ENCODE data around the gene ASB16.

The ASB16 gene

GRCh38 chr17:44203731-44204440 lies 33.4 kb downstream of the ASB16 start:
- peaks cover 4% of the 10 kb centered on the region for H3K36me3 ChIP-seq (ENCODE audit: control insufficient read depth, insufficient read depth, low read length)
- H3K4me1 ChIP-seq (ENCODE audit: control insufficient read depth, low read depth, low read length) = no peaks in the 10 kb centered on the region
- no peak overlapping the region for H2BK5ac ChIP-seq (ENCODE audit: low read length)
- no peak overlapping the region for H3K56ac ChIP-seq (ENCODE audit: low read length)
- H3K23ac ChIP-seq (ENCODE audit: low read length) = no peak overlapping the region
- no peak overlapping the region for H3K18ac ChIP-seq (ENCODE audit: low read length)
- H3K79me1 ChIP-seq (ENCODE audit: low read length) = no peaks in the 10 kb centered on the region
- peak; percentile 92 for DNase-seq
- no peak overlapping the region for H4K8ac ChIP-seq (ENCODE audit: low read depth, low read length)
- H3K9ac ChIP-seq (ENCODE audit: low read length) = no peak overlapping the region
- no peak overlapping the region for H2AK5ac ChIP-seq (ENCODE audit: low read length)
- peaks cover under 1% of the 10 kb centered on the region for H3K79me2 ChIP-seq (ENCODE audit: control insufficient read depth, insufficient read depth, low read length)
- no peak overlapping the region for H3K27ac ChIP-seq (ENCODE audit: low read depth, low read length)
- H3K4ac ChIP-seq (ENCODE audit: low read depth, low read length) = no peak overlapping the region
- no peaks in the 10 kb centered on the region for H3K27me3 ChIP-seq (ENCODE audit: insufficient read depth, low read length, poor library complexity)
- H3K4me2 ChIP-seq (ENCODE audit: low read length) = no peak overlapping the region
- H3K4me3 ChIP-seq (ENCODE audit: low read length) = no peak overlapping the region
- H4K5ac ChIP-seq (ENCODE audit: low read length) = no peak overlapping the region
- no CpG with 5 or more reads among the region's 9 CpGs for WGBS (ENCODE audit: extremely low coverage, insufficient coverage, low lambda C conversion rate)
- H2BK120ac ChIP-seq (ENCODE audit: low read depth, low read length) = no peak overlapping the region
- H2BK15ac ChIP-seq (replicated peaks; ENCODE audit: low read depth) = no peak overlapping the region

DNA sequence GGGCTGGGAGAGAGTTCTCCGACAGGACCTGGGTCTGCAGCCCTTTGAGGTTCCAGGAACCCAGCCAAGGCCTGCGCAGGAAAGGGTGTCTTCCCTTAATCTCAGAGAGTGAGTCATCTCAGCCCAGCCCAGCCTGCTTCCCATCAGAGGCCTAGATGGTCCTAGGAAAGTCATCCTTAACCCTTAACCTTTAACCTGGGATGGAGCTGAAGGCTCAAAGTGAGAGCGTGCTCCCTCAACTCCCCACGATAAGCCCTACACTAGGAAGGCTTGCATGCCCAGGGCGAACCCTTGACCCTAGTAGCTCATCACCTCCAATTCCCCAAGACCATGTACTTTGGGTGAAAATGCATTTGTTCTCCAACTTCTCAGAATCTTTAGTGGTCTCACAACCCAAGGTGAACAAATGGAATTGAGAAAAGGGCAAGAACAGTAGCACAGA lies 34.0 kb downstream of the ASB16 start:
- no peak overlapping the region for H2BK5ac ChIP-seq (ENCODE audit: low read length)

DNA sequence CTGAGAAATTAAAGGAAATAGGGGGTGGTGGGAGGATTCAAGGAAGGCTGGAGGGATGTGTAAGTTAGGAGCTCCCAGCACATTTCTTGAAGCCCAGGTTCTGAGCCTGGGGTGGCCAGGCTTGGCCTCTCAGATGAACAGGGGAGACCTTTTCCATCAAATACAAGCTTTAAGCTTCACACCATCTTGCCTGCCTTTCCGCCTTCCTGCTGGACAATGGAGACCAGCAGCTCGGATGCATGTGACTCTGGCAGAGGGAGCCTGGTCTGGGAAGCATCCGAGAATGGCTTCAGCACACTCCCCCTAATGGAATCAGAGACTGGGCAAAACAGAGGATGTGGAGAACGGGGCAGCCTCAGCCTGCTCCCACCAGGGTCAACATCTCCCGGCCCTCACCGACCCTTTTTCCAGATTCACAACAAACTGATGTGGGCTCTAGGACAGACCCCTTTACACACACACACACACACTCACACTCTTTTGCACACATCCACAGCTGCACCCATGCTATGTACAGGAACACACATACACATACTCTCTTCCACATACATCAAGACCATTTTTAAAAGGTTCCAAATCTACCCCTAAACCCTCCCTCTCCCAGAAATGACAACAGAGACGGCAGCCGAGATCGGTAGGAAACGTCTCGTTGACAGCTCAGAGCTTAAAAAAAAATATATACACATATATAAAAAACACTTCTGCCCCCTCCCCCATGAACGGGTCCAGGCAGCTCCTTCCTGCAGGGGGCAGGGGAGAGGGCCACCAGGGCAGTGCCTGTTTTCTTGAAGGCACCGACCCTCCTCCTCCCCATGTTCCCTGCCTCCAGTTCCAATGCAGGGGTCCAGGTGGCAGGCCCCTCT lies 35.7 kb downstream of the ASB16 start:
- WGBS (ENCODE audit: extremely low coverage, insufficient coverage, low lambda C conversion rate) = no CpG with 5 or more reads among the region's 13 CpGs
- H3K4ac ChIP-seq (ENCODE audit: low read depth, low read length) = no peak overlapping the region
- H2BK15ac ChIP-seq (replicated peaks; ENCODE audit: low read depth) = no peak overlapping the region
- no peaks in the 10 kb centered on the region for H3K79me2 ChIP-seq (ENCODE audit: control insufficient read depth, insufficient read depth, low read length)
- H2AK5ac ChIP-seq (ENCODE audit: low read length) = no peak overlapping the region
- peaks cover 3% of the 10 kb centered on the region for H3K79me1 ChIP-seq (ENCODE audit: low read length)
- H2BK120ac ChIP-seq (ENCODE audit: low read depth, low read length) = no peak overlapping the region
- no peak overlapping the region for H3K56ac ChIP-seq (ENCODE audit: low read length)
- H3K9ac ChIP-seq (ENCODE audit: low read length) = no peak overlapping the region
- no peak overlapping the region for H4K8ac ChIP-seq (ENCODE audit: low read depth, low read length)
- no peak overlapping the region for H3K27ac ChIP-seq (ENCODE audit: low read depth, low read length)
- H2BK5ac ChIP-seq (ENCODE audit: low read length) = no peak overlapping the region
- no peak overlapping the region for H3K23ac ChIP-seq (ENCODE audit: low read length)
- no peaks in the 10 kb centered on the region for H3K27me3 ChIP-seq (ENCODE audit: insufficient read depth, low read length, poor library complexity)
- no peak overlapping the region for H4K5ac ChIP-seq (ENCODE audit: low read length)
- no peaks in the 10 kb centered on the region for H3K4me1 ChIP-seq (ENCODE audit: control insufficient read depth, low read depth, low read length)
- H3K4me3 ChIP-seq (ENCODE audit: low read length) = no peak overlapping the region
- peak; percentile 37 for DNase-seq
- H3K18ac ChIP-seq (ENCODE audit: low read length) = no peak overlapping the region
- no peak overlapping the region for H3K4me2 ChIP-seq (ENCODE audit: low read length)
- peaks cover 6% of the 10 kb centered on the region for H3K36me3 ChIP-seq (ENCODE audit: control insufficient read depth, insufficient read depth, low read length)

More for the DNA sequence above, 34.0 kb downstream of the ASB16 start:
- peaks cover 2% of the 10 kb centered on the region for H3K79me1 ChIP-seq (ENCODE audit: low read length)
- H3K4me2 ChIP-seq (ENCODE audit: low read length) = no peak overlapping the region
- DNase-seq = no peak
- no peak overlapping the region for H3K27ac ChIP-seq (ENCODE audit: low read depth, low read length)
- no peaks in the 10 kb centered on the region for H3K4me1 ChIP-seq (ENCODE audit: control insufficient read depth, low read depth, low read length)
- H3K9ac ChIP-seq (ENCODE audit: low read length) = no peak overlapping the region
- H3K4me3 ChIP-seq (ENCODE audit: low read length) = no peak overlapping the region
- H3K23ac ChIP-seq (ENCODE audit: low read length) = no peak overlapping the region
- no peaks in the 10 kb centered on the region for H3K27me3 ChIP-seq (ENCODE audit: insufficient read depth, low read length, poor library complexity)
- H3K56ac ChIP-seq (ENCODE audit: low read length) = no peak overlapping the region
- H3K18ac ChIP-seq (ENCODE audit: low read length) = no peak overlapping the region
- H2BK15ac ChIP-seq (replicated peaks; ENCODE audit: low read depth) = no peak overlapping the region
- WGBS (ENCODE audit: extremely low coverage, insufficient coverage, low lambda C conversion rate) = no CpG with 5 or more reads among the region's 5 CpGs
- H2BK120ac ChIP-seq (ENCODE audit: low read depth, low read length) = no peak overlapping the region
- no peak overlapping the region for H2AK5ac ChIP-seq (ENCODE audit: low read length)
- H3K79me2 ChIP-seq (ENCODE audit: control insufficient read depth, insufficient read depth, low read length) = no peaks in the 10 kb centered on the region
- H4K8ac ChIP-seq (ENCODE audit: low read depth, low read length) = no peak overlapping the region
- peaks cover 6% of the 10 kb centered on the region for H3K36me3 ChIP-seq (ENCODE audit: control insufficient read depth, insufficient read depth, low read length)
- H4K5ac ChIP-seq (ENCODE audit: low read length) = no peak overlapping the region
- H3K4ac ChIP-seq (ENCODE audit: low read depth, low read length) = no peak overlapping the region

- Histone ChIP-seq H3K4me3 (ENCODE audit: low read length) (no peak overlapping the region), H3K4me2 (ENCODE audit: low read length) (no peak overlapping the region), H3K9ac (ENCODE audit: low read length) (no peak overlapping the region), H3K18ac (ENCODE audit: low read length) (no peak overlapping the region), H2AK5ac (ENCODE audit: low read length) (no peak overlapping the region), H3K56ac (ENCODE audit: low read length) (no peak overlapping the region), H3K79me2 (ENCODE audit: control insufficient read depth, insufficient read depth, low read length) (no peaks in the 10 kb centered on the region), H4K8ac (ENCODE audit: low read depth, low read length) (no peak overlapping the region), H2BK120ac (ENCODE audit: low read depth, low read length) (no peak overlapping the region), H3K79me1 (ENCODE audit: low read length) (peaks cover 3% of the 10 kb centered on the region), H2BK15ac (replicated peaks; ENCODE audit: low read depth) (no peak overlapping the region), H3K27me3 (ENCODE audit: insufficient read depth, low read length, poor library complexity) (no peaks in the 10 kb centered on the region), H3K4me1 (ENCODE audit: control insufficient read depth, low read depth, low read length) (no peaks in the 10 kb centered on the region), H3K36me3 (ENCODE audit: control insufficient read depth, insufficient read depth, low read length) (peaks cover 6% of the 10 kb centered on the region), H3K27ac (ENCODE audit: low read depth, low read length) (no peak overlapping the region), H4K5ac (ENCODE audit: low read length) (no peak overlapping the region), H3K4ac (ENCODE audit: low read depth, low read length) (no peak overlapping the region), H3K23ac (ENCODE audit: low read length) (no peak overlapping the region), H2BK5ac (ENCODE audit: low read length) (no peak overlapping the region)
- DNase-seq = no peak
- no CpG with 5 or more reads among the region's 6 CpGs for WGBS (ENCODE audit: extremely low coverage, insufficient coverage, low lambda C conversion rate)
These were observed 36.3 kb downstream of the ASB16 start for GRCh38 chr17:44206825-44207155.

DNA sequence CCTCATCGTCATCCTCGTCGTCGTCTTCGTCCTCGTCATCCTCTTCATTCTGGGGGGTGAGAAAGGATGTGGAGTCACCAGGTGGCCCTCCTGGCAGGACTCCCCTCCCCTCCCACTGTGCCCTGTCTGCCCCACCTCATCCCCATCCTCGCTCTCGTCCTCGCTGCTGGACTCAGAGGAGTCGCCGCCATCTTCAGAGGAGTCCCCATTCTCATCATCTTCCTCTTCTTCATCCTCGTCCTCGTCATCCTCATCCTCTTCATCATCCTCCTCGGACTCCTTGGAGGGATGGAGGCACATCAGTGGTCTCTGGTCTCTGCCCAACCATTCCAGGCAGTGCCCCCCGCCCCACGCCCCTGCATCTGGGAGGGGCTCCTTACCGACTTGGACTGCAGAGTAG lies 36.8 kb downstream of the ASB16 start:
- no peak overlapping the region for H3K9ac ChIP-seq (ENCODE audit: low read length)
- H3K27ac ChIP-seq (ENCODE audit: low read depth, low read length) = no peak overlapping the region
- no peak overlapping the region for H2BK5ac ChIP-seq (ENCODE audit: low read length)
- no peak overlapping the region for H3K18ac ChIP-seq (ENCODE audit: low read length)
- no peak overlapping the region for H2BK15ac ChIP-seq (replicated peaks; ENCODE audit: low read depth)
- H3K4ac ChIP-seq (ENCODE audit: low read depth, low read length) = no peak overlapping the region
- H3K36me3 ChIP-seq (ENCODE audit: control insufficient read depth, insufficient read depth, low read length) = peaks cover 6% of the 10 kb centered on the region
- no peak overlapping the region for H3K4me3 ChIP-seq (ENCODE audit: low read length)
- no peak overlapping the region for H3K4me2 ChIP-seq (ENCODE audit: low read length)
- no peak for DNase-seq
- H4K8ac ChIP-seq (ENCODE audit: low read depth, low read length) = no peak overlapping the region
- no peak overlapping the region for H2BK120ac ChIP-seq (ENCODE audit: low read depth, low read length)
- no peaks in the 10 kb centered on the region for H3K79me2 ChIP-seq (ENCODE audit: control insufficient read depth, insufficient read depth, low read length)
- no peak overlapping the region for H4K5ac ChIP-seq (ENCODE audit: low read length)
- H2AK5ac ChIP-seq (ENCODE audit: low read length) = no peak overlapping the region
- WGBS (ENCODE audit: extremely low coverage, insufficient coverage, low lambda C conversion rate) = no CpG with 5 or more reads among the region's 17 CpGs
- peaks cover 3% of the 10 kb centered on the region for H3K79me1 ChIP-seq (ENCODE audit: low read length)
- no peaks in the 10 kb centered on the region for H3K27me3 ChIP-seq (ENCODE audit: insufficient read depth, low read length, poor library complexity)
- H3K4me1 ChIP-seq (ENCODE audit: control insufficient read depth, low read depth, low read length) = no peaks in the 10 kb centered on the region
- no peak overlapping the region for H3K23ac ChIP-seq (ENCODE audit: low read length)
- no peak overlapping the region for H3K56ac ChIP-seq (ENCODE audit: low read length)

All from mesendoderm (in vitro differentiated cells).